22Rv1 (cell line): ENCODE data around the gene FNBP1.

Experiments used
- CTCF ChIP-seq: fragments of 450-650 bp; IDR thresholded peaks from 2 replicates; pipeline ENCODE4 v1.5.1; 2017; ENCODE audit warnings: mild to moderate bottlenecking
- ZFX ChIP-seq: fragments of 450-650 bp; IDR thresholded peaks from 2 replicates; pipeline ENCODE4 v1.6.1; 2017; ENCODE audit warnings: antibody characterized with exemption, borderline replicate concordance

- no peak for TF ChIP-seq CTCF
- TF ChIP-seq ZFX: no peak
Observed at GRCh38 chr9:129860653-129861446, 182.1 kb downstream of the FNBP1 start.
